ENCODE measurements around the gene SPNS1. TPM values are rescaled to one million over a fixed set of nuclear protein-coding genes. Genes with fewer than 3 reads are reported as not detected.

The SPNS1 gene
- total and polyA plus RNA-seq, 2 experiments from 2014 or later: 42.8 to 140 TPM

DNA sequence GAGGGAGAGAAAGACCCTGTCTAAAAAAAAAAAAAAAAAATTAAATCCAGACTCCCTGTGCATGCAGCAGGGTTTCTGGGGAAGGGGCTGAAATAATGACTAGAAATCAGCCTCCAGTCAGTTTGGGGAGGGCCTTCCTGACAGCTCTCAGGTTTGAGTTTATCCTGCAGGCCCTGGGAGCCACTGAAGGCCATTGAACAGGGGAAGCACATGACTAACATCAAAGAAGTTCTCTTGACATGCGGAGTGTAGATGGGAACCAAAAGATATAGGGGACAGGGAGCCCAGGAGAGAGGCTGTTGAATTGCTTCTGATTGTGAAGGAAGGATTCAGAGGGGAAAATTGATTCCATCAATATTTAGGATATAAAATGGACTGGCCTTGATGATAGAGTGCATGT, 46.8 kb upstream of the SPNS1 start:
- TF ChIP-seq, protein P1, sequence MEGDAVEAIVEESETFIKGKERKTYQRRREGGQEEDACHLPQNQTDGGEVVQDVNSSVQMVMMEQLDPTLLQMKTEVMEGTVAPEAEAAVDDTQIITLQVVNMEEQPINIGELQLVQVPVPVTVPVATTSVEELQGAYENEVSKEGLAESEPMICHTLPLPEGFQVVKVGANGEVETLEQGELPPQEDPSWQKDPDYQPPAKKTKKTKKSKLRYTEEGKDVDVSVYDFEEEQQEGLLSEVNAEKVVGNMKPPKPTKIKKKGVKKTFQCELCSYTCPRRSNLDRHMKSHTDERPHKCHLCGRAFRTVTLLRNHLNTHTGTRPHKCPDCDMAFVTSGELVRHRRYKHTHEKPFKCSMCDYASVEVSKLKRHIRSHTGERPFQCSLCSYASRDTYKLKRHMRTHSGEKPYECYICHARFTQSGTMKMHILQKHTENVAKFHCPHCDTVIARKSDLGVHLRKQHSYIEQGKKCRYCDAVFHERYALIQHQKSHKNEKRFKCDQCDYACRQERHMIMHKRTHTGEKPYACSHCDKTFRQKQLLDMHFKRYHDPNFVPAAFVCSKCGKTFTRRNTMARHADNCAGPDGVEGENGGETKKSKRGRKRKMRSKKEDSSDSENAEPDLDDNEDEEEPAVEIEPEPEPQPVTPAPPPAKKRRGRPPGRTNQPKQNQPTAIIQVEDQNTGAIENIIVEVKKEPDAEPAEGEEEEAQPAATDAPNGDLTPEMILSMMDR (IDR thresholded peaks at IDR 0.05; ENCODE audit: poor library complexity): no peak
- TF ChIP-seq EZH2phosphoT487 (IDR thresholded peaks at IDR 0.05; ENCODE audit: low read depth, severe bottlenecking, unreplicated experiment) (no peak), EZH2 (IDR thresholded peaks at IDR 0.05; ENCODE audit: borderline replicate concordance) (no peak)
- Histone ChIP-seq H4K20me1 (ENCODE audit: insufficient read depth, poor library complexity, severe bottlenecking) (no peaks in the 10 kb centered on the region), H2AFZ (no peak overlapping the region), H3K4me3 (no peak overlapping the region), H3K36me3 (replicated peaks; ENCODE audit: insufficient read depth, low read depth) (no peaks in the 10 kb centered on the region), H3K27ac (no peak overlapping the region), H3K79me2 (no peaks in the 10 kb centered on the region), H3K27me3 (no peaks in the 10 kb centered on the region), H3K4me1 (ENCODE audit: insufficient read depth) (no peaks in the 10 kb centered on the region), H3K9me3 (ENCODE audit: low read depth) (no peaks in the 10 kb centered on the region), H3K9me2 (replicated peaks; ENCODE audit: insufficient read depth) (no peaks in the 10 kb centered on the region), H3K4me2 (no peak overlapping the region)
- DNase-seq (ENCODE audit: low spot score): no peak
- 70% methylated on average over 1 of the region's 1 CpG for WGBS (ENCODE audit: low lambda C conversion rate, missing lambda C conversion rate)

GRCh38 chr16:28930203-28930602, 44.4 kb upstream of the SPNS1 start:
- no peak overlapping the region for H2AFZ ChIP-seq
- no peaks in the 10 kb centered on the region for H3K79me2 ChIP-seq
- WGBS (ENCODE audit: low lambda C conversion rate, missing lambda C conversion rate): 80% methylated on average over 3 of the region's 3 CpGs
- no peaks in the 10 kb centered on the region for H4K20me1 ChIP-seq (ENCODE audit: insufficient read depth, poor library complexity, severe bottlenecking)
- no peak for TF ChIP-seq EZH2phosphoT487 (IDR thresholded peaks at IDR 0.05; ENCODE audit: low read depth, severe bottlenecking, unreplicated experiment)
- TF ChIP-seq EZH2 (IDR thresholded peaks at IDR 0.05; ENCODE audit: borderline replicate concordance): no peak
- TF ChIP-seq, protein P1 (IDR thresholded peaks at IDR 0.05; ENCODE audit: poor library complexity): no peak
- no peaks in the 10 kb centered on the region for H3K9me2 ChIP-seq (replicated peaks; ENCODE audit: insufficient read depth)
- no peaks in the 10 kb centered on the region for H3K27me3 ChIP-seq
- no peak overlapping the region for H3K4me3 ChIP-seq
- no peaks in the 10 kb centered on the region for H3K4me1 ChIP-seq (ENCODE audit: insufficient read depth)
- no peaks in the 10 kb centered on the region for H3K36me3 ChIP-seq (replicated peaks; ENCODE audit: insufficient read depth, low read depth)
- no peak overlapping the region for H3K27ac ChIP-seq
- no peak overlapping the region for H3K4me2 ChIP-seq
- no peak for DNase-seq (ENCODE audit: low spot score)
- no peaks in the 10 kb centered on the region for H3K9me3 ChIP-seq (ENCODE audit: low read depth)

DNA sequence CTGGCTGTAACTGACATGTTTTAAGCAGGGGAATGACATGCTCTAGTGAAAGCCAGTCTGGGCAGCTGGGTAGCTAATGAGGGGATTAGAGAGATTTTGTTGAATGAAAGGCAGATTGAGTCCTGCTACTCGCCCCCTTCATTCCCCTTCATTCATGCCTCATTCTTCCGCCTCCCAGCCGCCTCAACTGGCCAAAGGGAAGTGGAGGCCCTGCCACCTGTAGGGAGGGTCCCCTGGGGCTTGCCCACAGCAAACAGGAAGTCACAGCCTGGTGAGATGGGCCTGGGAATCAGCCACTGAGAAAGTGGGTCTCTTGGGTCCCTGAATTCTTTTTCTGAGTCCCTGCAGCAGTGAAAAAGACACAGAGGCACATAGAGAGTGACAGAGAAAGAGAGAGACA, 43.9 kb upstream of the SPNS1 start:
- no peaks in the 10 kb centered on the region for H3K36me3 ChIP-seq (replicated peaks; ENCODE audit: insufficient read depth, low read depth)
- no peaks in the 10 kb centered on the region for H4K20me1 ChIP-seq (ENCODE audit: insufficient read depth, poor library complexity, severe bottlenecking)
- H2AFZ ChIP-seq: no peak overlapping the region
- H3K9me2 ChIP-seq (replicated peaks; ENCODE audit: insufficient read depth): no peaks in the 10 kb centered on the region
- no peaks in the 10 kb centered on the region for H3K4me1 ChIP-seq (ENCODE audit: insufficient read depth)
- no peaks in the 10 kb centered on the region for H3K27me3 ChIP-seq
- no peak overlapping the region for H3K4me3 ChIP-seq
- DNase-seq (ENCODE audit: low spot score): no peak
- WGBS (ENCODE audit: low lambda C conversion rate, missing lambda C conversion rate): 74% methylated on average over 3 of the region's 3 CpGs
- no peaks in the 10 kb centered on the region for H3K79me2 ChIP-seq
- H3K27ac ChIP-seq: no peak overlapping the region
- H3K9me3 ChIP-seq (ENCODE audit: low read depth): no peaks in the 10 kb centered on the region
- no peak for TF ChIP-seq EZH2phosphoT487 (IDR thresholded peaks at IDR 0.05; ENCODE audit: low read depth, severe bottlenecking, unreplicated experiment)
- TF ChIP-seq, protein P1 (IDR thresholded peaks at IDR 0.05; ENCODE audit: poor library complexity): no peak
- no peak for TF ChIP-seq EZH2 (IDR thresholded peaks at IDR 0.05; ENCODE audit: borderline replicate concordance)
- H3K4me2 ChIP-seq: no peak overlapping the region

DNA sequence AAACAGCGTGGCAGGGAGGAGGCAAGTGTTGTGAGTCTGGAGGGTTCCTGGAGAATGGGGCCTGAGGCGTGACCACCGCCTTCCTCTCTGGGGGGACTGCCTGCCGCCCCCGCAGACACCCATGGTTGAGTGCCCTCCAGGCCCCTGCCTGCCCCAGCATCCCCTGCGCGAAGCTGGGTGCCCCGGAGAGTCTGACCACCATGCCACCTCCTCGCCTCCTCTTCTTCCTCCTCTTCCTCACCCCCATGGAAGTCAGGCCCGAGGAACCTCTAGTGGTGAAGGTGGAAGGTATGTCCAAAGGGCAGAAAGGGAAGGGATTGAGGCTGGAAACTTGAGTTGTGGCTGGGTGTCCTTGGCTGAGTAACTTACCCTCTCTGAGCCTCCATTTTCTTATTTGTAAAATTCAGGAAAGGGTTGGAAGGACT, 42.8 kb upstream of the SPNS1 start, which contains the start of gene CD19:
Gene CD19, plus strand, starts transcription at position 171 of the 425 bp plus-strand sequence. Its CDS starts 30 bp downstream, at position 201.
- no peaks in the 10 kb centered on the region for H3K36me3 ChIP-seq (replicated peaks; ENCODE audit: insufficient read depth, low read depth)
- H3K9me2 ChIP-seq (replicated peaks; ENCODE audit: insufficient read depth): no peaks in the 10 kb centered on the region
- WGBS (ENCODE audit: low lambda C conversion rate, missing lambda C conversion rate): 96% methylated on average over 10 of the region's 10 CpGs
- H3K27ac ChIP-seq: no peak within 1 kb of the TSS
- H3K9me3 ChIP-seq (ENCODE audit: low read depth): no peaks in the 10 kb centered on the region
- H3K27me3 ChIP-seq: no peaks in the 10 kb centered on the region
- TF ChIP-seq, protein P1 (IDR thresholded peaks at IDR 0.05; ENCODE audit: poor library complexity): no peak
- TF ChIP-seq EZH2phosphoT487 (IDR thresholded peaks at IDR 0.05; ENCODE audit: low read depth, severe bottlenecking, unreplicated experiment) (no peak), EZH2 (IDR thresholded peaks at IDR 0.05; ENCODE audit: borderline replicate concordance) (no peak)
- no peaks in the 10 kb centered on the region for H3K4me1 ChIP-seq (ENCODE audit: insufficient read depth)
- no peak within 1 kb of the TSS for H3K4me2 ChIP-seq
- no peaks in the 10 kb centered on the region for H4K20me1 ChIP-seq (ENCODE audit: insufficient read depth, poor library complexity, severe bottlenecking)
- no peak within 1 kb of the TSS for H2AFZ ChIP-seq
- H3K79me2 ChIP-seq: no peaks in the 10 kb centered on the region
- H3K4me3 ChIP-seq: no peak within 1 kb of the TSS
- no peak for DNase-seq (ENCODE audit: low spot score)

Measured in hepatocyte (in vitro differentiated cells).